Fibroblast of villous mesenchyme (primary cell): ENCODE data around the gene RPTOR. TPM values are rescaled to one million over a fixed set of nuclear protein-coding genes. Genes with fewer than 3 reads are reported as not detected.
"Not testable (repeated sequence)": the region's sequence is repeated elsewhere in the genome, so short reads cannot be mapped to it uniquely, and the experiment has no call there.

Experiments
- DNase-seq: peaks from one replicate; pipeline ENCODE4 v3.0.0-alpha.2; 2010; ENCODE audit warnings: low read depth
- H3K4me3 ChIP-seq: 2 replicates; pipeline ENCODE4 v1.5.1; 2011; ENCODE audit warnings: low read depth, mild to moderate bottlenecking, low read length
- total RNA-seq: library from RNA; depleted of rRNA; stranded (reverse); fragments of >200 nt; gene quantifications from 2 replicates; pipeline ENCODE4 v1.2.3, GENCODE V29; 2012
- TF ChIP-seq, protein P1 (sequence below): IDR thresholded peaks from 2 replicates; pipeline ENCODE4 v1.5.1; 2012; ENCODE audit warnings: low read depth, mild to moderate bottlenecking, low read length; ENCODE audit not compliant: insufficient read depth

Gene RPTOR
- total RNA-seq, 1 donor = 35.8 TPM

DNA sequence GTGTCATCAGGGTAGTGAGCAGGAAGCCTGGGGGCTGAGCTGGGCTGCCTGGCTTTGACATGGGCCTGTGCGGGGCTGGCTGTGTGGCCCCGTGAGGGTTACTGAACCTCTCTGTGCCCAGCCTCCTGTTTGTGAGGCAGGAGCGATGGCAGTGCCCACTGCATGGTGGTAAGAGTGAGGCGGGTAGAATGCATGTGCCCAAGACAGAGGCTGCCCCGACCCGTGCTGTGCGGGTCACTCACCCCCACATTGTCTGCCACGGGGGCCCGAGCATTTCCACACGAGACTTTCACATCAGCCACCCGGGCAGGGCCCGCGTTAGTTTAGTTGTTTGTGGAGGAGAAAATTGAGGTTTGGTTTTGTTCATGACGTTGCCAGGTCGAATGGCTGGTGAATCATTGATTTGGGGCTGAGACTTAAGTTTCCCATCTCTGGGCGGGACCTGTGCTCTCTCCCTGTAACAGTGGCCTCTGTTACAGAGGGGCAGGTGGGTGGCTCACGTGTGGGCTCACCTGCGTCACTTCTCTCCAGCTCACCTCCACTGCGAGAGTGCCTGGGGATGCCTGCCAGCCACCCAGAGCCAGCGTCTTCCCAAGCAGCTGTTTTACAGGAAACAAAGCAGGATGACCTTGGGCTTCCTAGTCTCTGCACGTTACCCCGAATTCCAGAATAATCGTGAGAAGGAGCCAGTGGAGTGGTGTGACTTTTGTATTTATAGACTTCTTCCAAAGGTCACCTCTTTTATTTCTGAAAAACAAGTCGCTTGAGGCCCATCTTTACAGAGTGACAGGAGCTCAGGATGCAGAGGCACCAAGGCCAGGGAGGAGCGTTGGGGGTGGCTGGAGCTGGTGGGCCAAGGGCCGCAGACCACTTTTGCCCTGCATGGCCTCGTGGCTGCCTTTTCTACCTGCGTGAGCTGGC, 150.6 kb downstream of the RPTOR start:
- no peak for DNase-seq
- TF ChIP-seq, protein P1, sequence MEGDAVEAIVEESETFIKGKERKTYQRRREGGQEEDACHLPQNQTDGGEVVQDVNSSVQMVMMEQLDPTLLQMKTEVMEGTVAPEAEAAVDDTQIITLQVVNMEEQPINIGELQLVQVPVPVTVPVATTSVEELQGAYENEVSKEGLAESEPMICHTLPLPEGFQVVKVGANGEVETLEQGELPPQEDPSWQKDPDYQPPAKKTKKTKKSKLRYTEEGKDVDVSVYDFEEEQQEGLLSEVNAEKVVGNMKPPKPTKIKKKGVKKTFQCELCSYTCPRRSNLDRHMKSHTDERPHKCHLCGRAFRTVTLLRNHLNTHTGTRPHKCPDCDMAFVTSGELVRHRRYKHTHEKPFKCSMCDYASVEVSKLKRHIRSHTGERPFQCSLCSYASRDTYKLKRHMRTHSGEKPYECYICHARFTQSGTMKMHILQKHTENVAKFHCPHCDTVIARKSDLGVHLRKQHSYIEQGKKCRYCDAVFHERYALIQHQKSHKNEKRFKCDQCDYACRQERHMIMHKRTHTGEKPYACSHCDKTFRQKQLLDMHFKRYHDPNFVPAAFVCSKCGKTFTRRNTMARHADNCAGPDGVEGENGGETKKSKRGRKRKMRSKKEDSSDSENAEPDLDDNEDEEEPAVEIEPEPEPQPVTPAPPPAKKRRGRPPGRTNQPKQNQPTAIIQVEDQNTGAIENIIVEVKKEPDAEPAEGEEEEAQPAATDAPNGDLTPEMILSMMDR = no peak
- H3K4me3 ChIP-seq = no peak overlapping the region

DNA sequence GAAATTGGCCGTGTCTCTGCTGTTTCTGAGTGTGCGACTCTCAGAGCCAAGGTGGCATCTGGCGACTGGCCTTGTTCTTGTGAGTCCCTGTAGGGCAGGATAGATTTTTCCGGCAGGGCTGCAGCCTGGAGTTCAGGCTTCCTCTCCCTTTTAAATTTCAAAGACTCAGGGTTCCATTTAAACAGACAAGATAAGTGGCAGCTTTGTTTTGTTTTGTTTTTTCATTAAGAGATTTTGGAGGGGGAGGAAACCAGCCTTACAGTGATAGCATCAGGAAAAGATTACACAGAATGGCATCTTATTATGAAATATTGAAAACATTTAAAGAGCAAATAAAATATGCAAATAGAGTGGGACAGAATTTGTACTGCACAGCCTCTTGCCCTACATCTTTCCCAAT, 151.3 kb downstream of the RPTOR start:
- peak; percentile 48 for DNase-seq
- H3K4me3 ChIP-seq = no peak overlapping the region
- TF ChIP-seq, protein P1 = no peak

DNA sequence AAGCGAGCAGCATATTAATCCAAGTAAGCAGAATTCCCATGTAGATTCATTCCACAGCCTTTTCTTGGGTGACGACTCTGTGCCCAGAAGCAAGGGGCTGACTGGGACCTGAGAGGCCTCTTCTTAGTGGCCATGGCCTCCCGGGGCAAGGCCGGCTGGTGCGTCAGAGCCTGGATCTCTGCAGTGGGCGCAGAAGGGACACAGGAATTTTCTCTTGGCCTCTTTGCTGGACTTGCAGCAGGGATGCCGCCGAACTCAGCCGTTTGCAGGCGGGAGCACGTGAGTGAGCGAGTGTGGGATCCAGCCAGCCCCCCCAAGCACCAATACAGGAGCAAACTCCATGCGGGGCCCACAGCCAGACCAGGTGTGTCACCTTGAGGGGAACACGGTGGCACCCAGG, 151.8 kb downstream of the RPTOR start:
- DNase-seq = no peak
- TF ChIP-seq, protein P1 = no peak
- H3K4me3 ChIP-seq = no peak overlapping the region

DNA sequence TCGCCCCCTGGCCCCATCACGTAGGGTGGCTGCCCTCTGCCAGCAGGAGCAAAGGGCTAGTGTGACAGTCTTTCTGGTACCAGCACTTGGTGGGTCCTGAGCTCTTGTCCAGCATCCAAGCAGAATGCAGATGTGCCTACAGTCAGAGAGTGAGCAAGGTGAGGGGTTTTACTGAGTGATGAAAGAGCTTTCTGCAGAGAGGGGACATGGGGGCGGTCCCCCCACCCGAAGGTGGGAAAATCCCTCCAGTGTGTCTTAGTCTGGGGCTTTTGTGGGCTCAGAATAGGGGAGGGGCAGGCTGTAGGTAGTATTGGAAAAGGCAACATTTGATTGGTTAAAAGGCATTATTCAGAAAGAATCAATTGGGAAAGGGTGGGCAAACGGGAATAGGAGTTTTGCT, 152.3 kb downstream of the RPTOR start:
- TF ChIP-seq, protein P1 = no peak
- no peak for DNase-seq
- no peak overlapping the region for H3K4me3 ChIP-seq

DNA sequence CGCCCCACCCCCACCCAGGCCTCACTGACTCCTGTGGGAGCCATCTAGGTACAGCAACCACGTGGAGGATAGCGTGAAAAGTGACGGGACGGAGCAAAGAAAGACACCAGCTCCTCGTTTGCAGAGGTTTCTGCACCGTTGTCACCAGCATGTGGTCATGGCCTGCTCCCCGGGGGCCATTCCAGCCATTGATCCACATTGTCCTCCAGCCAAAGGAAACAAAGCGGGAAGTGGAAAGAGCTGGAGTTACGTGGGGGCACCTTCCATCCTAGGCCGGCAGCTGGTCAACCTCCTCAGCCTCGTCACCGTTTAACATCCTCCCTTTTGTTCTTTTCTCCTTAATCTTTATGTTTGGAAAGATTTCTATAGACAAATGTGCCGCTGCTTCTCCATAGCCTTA, 153.7 kb downstream of the RPTOR start:
- TF ChIP-seq, protein P1 = no peak
- no peak for DNase-seq
- no peak overlapping the region for H3K4me3 ChIP-seq

DNA sequence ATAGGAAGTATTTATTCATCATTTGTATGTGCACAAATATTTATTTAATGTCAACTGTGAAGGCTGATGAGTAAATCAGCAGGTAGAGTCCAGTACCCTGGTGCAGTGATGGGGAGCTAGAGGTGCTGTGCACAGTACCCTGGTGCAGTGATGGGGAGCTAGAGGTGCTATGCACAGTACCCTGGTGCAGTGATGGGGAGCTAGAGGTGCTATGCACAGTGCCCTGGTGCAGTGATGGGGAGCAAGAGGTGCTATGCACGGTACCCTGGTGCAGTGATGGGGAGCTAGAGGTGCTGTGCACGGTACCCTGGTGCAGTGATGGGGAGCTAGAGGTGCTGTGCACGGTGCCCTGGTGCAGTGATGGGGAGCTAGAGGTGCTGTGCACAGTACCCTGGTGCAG, 154.6 kb downstream of the RPTOR start:
- DNase-seq, H3K4me3 ChIP-seq: not testable (repeated sequence)

DNA sequence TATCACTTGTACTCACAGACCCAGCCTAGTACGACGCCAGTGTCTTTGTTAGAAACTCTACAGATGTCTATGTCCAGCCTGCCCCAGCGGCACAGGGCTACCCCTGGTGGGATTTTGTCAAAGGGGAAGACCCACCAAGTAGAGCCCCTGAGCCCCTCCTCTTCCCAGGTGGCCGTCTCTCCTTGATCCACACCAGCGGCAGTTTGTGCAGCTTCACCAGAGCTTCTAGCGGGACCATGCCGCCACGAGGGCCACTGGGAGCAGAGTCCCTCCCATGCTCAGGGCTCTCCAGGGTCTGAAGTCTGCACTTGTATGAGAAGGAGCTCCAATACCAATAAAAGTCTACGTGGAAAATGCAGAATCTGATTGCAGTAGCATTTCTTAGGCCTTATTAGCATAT, 157.1 kb downstream of the RPTOR start:
- H3K4me3 ChIP-seq = no peak overlapping the region
- no peak for DNase-seq
- TF ChIP-seq, protein P1 = no peak
